GM13976 (cell line): Measurements from ENCODE around the gene ADIPOR2.

ENCODE experiments used
- DNase-seq: peaks from one replicate; pipeline ENCODE4 v3.0.0; 2012; ENCODE audit warnings: low spot score
- in situ Hi-C: fragments of 300-500 bp; cut with MboI; formaldehyde crosslinking; loops from one replicate; pipeline ENCODE4 v1.12.0; 2022; ENCODE audit warnings: low sequenced_read_pairs, mixed read lengths, inconsistent platforms; ENCODE audit not compliant: unreplicated experiment
- TF ChIP-seq, protein P1 (sequence below): IDR thresholded peaks from 2 replicates; pipeline ENCODE4 v1.5.1; 2012; ENCODE audit warnings: borderline replicate concordance, mild to moderate bottlenecking; ENCODE audit not compliant: insufficient read depth; ENCODE audit errors: extremely low read depth, missing control alignments, control extremely low read depth

The ADIPOR2 gene

DNA sequence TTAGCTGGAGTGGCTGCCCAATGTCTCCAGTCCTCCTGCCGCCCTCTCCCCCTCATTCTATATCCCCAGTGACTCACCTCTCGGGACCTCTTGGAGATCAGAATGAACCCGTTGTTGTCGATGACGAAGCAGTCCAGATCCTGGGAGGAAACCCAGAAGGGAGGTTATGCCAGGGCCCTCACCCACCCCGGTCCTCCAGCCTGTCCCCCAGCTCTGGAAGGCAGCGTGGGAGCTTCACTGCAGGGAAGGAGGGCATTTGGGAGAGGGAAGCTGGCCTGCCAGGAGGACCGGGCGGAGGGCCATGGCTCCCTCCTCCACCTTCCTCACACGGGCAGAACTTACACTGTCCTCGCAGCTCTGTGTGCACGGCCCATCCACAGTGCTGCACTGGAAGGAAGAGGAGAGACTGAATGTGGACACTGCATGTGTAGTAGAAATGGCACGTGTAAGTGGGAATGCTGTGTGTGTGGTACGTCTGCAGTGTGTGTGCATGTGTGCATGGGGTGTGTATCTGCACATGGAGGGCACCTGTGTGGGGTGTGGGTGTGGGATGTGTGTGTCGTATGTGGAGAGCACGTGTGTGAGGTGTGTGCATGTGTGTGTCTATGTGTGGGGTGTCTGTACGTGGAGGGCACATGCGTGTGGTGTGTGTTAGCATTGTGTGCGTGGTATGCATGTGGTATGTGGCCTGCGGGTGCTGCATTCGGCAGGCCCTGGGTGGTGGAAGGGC is 119.5 kb downstream of the ADIPOR2 start:
- in situ Hi-C loops = loop anchor here (25.0 kb wide), 1 partner anchor 227 kb away; no protein-coding TSS in a partner anchor
- TF ChIP-seq, protein P1, sequence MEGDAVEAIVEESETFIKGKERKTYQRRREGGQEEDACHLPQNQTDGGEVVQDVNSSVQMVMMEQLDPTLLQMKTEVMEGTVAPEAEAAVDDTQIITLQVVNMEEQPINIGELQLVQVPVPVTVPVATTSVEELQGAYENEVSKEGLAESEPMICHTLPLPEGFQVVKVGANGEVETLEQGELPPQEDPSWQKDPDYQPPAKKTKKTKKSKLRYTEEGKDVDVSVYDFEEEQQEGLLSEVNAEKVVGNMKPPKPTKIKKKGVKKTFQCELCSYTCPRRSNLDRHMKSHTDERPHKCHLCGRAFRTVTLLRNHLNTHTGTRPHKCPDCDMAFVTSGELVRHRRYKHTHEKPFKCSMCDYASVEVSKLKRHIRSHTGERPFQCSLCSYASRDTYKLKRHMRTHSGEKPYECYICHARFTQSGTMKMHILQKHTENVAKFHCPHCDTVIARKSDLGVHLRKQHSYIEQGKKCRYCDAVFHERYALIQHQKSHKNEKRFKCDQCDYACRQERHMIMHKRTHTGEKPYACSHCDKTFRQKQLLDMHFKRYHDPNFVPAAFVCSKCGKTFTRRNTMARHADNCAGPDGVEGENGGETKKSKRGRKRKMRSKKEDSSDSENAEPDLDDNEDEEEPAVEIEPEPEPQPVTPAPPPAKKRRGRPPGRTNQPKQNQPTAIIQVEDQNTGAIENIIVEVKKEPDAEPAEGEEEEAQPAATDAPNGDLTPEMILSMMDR = no peak

DNA sequence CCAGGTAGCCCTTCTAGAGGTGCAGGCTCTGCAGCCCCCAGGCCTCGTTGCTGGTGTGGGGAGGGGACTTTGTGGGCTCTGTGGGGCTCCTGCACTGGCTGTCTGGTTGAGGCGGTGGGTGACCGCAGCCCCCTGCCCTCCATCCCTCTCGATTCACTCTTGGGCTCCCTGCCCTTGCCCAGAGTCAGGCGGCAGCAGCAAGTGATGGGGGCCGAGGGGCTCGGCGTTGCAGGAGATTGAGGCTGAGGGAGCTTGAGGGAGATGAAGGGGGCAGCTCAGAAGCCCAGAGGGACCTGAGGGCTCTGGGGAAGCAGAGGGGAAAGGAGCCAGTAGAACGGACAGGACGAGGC is 120.0 kb downstream of the ADIPOR2 start:
- in situ Hi-C loops = loop anchor here (25.0 kb wide), 1 partner anchor 226 kb away; no protein-coding TSS in a partner anchor

More for the DNA sequence above, 119.5 kb downstream of the ADIPOR2 start:
- DNase-seq = no peak

DNA sequence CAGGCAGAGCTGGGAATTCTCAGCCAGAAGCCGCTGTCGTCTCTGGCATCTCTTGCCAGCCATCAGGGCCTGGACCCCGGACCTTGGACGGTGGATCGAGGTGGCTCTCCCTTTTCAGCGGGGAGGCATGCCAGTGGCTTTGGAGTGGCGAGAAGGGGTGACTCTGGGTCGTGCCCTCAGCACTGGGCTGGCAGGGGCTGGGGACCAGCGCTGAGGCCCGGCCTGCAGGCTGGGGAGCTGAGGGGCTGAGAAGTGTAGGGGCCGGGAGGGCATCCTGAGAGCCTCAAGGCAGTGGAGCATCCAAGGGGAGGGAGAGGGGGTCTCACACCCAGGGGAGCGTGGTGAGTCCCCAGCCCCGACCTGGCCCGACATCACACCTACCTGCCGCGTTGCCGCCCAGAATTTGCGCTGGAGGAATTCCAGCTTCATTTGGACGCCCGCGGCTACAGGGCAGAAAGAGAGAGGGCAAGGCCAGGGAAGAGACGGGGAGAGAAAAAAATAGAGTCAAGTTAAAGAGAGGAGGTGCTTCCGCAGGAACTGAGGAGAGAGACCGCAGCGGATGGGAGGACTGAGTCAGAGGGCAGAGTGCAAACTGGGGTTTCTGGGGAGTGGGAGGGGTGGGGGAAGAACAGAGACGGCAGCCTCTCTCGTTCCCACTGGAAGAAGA is 120.5 kb downstream of the ADIPOR2 start:
- in situ Hi-C loops = loop anchor here (25.0 kb wide), 1 partner anchor 226 kb away; no protein-coding TSS in a partner anchor
- TF ChIP-seq, protein P1 = no peak
- no peak for DNase-seq

More for the DNA sequence above, 120.0 kb downstream of the ADIPOR2 start:
- no peak for DNase-seq
- TF ChIP-seq, protein P1 = no peak

DNA sequence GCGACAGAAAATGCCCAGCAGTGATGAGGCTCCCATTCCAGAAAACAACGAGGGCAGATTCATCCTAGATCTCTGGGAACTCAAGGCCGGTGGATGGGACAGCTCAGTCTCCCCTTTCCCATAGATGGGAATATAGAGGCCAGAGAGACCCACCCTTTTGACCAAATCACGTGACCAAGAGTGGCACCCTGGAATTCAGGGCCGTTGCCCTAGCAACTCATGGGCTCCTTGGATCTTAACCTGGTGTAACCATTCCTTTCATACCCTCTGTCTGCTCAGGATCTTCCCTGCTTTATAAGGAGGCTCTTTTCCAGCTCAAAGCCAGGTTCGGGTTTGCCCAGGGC is 121.0 kb downstream of the ADIPOR2 start:
- no peak for DNase-seq
- TF ChIP-seq, protein P1 = no peak
- in situ Hi-C loops = loop anchor here (25.0 kb wide), 1 partner anchor 225 kb away; no protein-coding TSS in a partner anchor

DNA sequence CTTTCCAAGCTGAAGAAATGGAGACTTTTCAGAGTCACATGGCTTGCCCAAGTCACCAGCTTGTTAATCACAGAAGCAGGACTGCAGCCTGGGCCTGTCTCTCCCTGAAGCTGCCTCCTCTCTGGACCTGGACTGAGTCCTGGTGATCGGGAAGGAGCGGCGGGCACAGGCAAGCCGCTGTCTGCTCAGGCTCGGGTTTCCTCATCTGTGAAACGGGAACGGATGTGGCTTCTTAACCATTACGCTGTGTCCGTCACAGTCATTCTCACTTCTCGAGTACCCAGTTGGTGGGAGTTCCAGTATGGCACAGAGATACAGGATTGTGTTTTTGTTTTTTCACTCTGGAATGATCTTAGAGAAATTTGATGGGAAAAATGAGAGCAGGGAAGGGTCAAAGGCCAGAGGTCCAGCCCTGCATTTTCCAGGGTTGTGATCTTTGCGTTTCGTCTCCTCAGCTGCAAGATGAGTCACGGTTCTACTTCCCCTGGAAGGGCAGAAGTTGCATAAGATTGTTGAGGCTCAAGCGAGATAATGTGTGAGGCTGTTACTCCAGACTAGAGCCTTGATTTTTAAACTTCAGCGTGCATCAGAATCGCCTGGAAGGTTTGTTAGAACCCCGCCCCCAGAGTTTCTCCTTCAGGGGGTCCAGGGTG is 121.9 kb downstream of the ADIPOR2 start:
- TF ChIP-seq, protein P1 = no peak
- in situ Hi-C loops = loop anchor here (25.0 kb wide), 1 partner anchor 225 kb away; no protein-coding TSS in a partner anchor
- no peak for DNase-seq

DNA sequence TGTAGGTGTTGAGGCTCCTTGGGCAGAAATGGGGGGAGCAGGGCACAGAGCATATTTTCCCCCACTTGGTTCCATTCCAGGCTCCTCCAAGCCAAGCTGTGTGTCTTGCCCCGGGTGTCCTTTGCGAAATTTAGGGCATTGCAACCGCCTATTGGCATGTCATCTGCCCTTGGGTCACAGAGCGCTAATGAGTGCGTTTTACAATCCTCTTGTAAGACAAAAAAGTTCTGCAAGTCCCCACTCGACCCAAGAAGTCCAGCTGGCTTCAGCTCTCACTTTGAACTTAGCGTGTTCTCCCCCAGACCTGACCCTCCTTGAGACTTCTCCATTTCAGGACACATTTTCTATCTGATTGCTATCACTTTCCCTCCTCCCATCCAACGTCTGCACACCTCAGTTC is 123.4 kb downstream of the ADIPOR2 start:
- TF ChIP-seq, protein P1 = no peak
- in situ Hi-C loops = loop anchor here (25.0 kb wide), 1 partner anchor 223 kb away; no protein-coding TSS in a partner anchor
- DNase-seq = no peak
